Activated CD8-positive, alpha-beta T cell treated with anti-CD3 and anti-CD28 coated beads for 36 hours (primary cell): ENCODE data around the gene FADD. TPM values are rescaled to one million over a fixed set of nuclear protein-coding genes. Genes with fewer than 3 reads are reported as not detected.

Source experiments
- ATAC-seq: fragments of 200-7000 bp; cut with Tn5 transposase; one replicate; pipeline ENCODE4 v1.10.0; 2021; ENCODE audit warnings: mild to moderate bottlenecking, moderate library complexity
- CTCF ChIA-PET: fragments of 350-600 bp; sonication (Branson Sonifier 250); formaldehyde crosslinking; loops from one replicate; lab custom pipeline; 2021; ENCODE audit warnings: antibody characterized with exemption; lab: Charles Lee
- POLR2A ChIA-PET: fragments of 350-600 bp; sonication (Branson Sonifier 250); formaldehyde crosslinking; loops from one replicate; lab custom pipeline; 2021; ENCODE audit warnings: antibody characterized with exemption; lab: Charles Lee
- DNase-seq: peaks from one replicate; pipeline ENCODE4 v3.0.0-alpha.2; 2020
- H3K27ac Mint-ChIP-seq: one replicate; pipeline ENCODE4 v1.8.0; 2021; ENCODE audit warnings: mild to moderate bottlenecking, mixed read lengths
- H3K27me3 Mint-ChIP-seq: one replicate; pipeline ENCODE4 v1.8.0; 2021; ENCODE audit warnings: mixed read lengths
- H3K36me3 Mint-ChIP-seq: one replicate; pipeline ENCODE4 v1.8.0; 2021; ENCODE audit warnings: low read depth, mixed read lengths
- H3K4me1 Mint-ChIP-seq: one replicate; pipeline ENCODE4 v1.8.0; 2021; ENCODE audit warnings: low read depth, mixed read lengths
- H3K4me3 Mint-ChIP-seq: one replicate; pipeline ENCODE4 v1.8.0; 2021; ENCODE audit warnings: mild to moderate bottlenecking, moderate library complexity, mixed read lengths
- H3K9me3 Mint-ChIP-seq: one replicate; pipeline ENCODE4 v1.8.0; 2021; ENCODE audit warnings: mixed read lengths
- intact Hi-C: fragments of 100-400 bp; cut with micrococcal nuclease; formaldehyde crosslinking; loops from one replicate; pipeline ENCODE4 v1.10.0; 2022
- total RNA-seq, 2 experiments: library from RNA; stranded (reverse); gene quantifications; one replicate each; pipeline ENCODE4 v1.2.3, GENCODE V29; 2021
- TF ChIP-seq, protein P1 (sequence below): fragments of 200-600 bp; IDR thresholded peaks from one replicate; pipeline ENCODE4 v1.8.0; 2022; ENCODE audit warnings: antibody characterized with exemption, mild to moderate bottlenecking

Gene FADD
- total RNA-seq, 2 experiments from 2014 or later, result 27.6 to 29.6 TPM

DNA sequence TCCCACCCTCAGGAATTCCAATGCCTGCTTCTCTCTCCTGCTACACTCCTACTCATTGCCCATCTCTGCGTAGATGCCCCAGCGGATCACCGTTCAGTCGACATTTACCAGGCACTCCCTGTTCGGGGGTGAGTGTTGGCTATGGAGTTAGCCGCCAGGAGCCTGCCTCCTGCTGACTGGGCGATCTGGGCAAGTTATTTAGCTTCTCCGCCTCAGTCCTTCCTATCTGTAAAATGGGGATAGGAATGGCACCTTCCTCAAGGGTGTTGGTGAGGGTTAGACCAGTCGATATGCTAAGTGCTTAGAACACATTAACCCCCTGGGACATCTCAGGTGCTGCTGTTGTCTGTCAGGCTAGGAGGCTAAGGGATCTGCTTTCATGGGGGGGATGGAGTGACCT lies 30.9 kb downstream of the FADD start:
- Mint-ChIP-seq H3K36me3 (no peaks in the 10 kb centered on the region), H3K4me1 (no peaks in the 10 kb centered on the region), H3K27me3 (peaks cover 4% of the 10 kb centered on the region), H3K9me3 (no peaks in the 10 kb centered on the region), H3K27ac (no peak overlapping the region), H3K4me3 (no peak overlapping the region)
- intact Hi-C loops, result no loop called here
- DNase-seq (no peak), ATAC-seq (no peak)
- TF ChIP-seq, protein P1, sequence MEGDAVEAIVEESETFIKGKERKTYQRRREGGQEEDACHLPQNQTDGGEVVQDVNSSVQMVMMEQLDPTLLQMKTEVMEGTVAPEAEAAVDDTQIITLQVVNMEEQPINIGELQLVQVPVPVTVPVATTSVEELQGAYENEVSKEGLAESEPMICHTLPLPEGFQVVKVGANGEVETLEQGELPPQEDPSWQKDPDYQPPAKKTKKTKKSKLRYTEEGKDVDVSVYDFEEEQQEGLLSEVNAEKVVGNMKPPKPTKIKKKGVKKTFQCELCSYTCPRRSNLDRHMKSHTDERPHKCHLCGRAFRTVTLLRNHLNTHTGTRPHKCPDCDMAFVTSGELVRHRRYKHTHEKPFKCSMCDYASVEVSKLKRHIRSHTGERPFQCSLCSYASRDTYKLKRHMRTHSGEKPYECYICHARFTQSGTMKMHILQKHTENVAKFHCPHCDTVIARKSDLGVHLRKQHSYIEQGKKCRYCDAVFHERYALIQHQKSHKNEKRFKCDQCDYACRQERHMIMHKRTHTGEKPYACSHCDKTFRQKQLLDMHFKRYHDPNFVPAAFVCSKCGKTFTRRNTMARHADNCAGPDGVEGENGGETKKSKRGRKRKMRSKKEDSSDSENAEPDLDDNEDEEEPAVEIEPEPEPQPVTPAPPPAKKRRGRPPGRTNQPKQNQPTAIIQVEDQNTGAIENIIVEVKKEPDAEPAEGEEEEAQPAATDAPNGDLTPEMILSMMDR, result no peak
- ChIA-PET POLR2A (no interaction called here), CTCF (no interaction called here)

DNA sequence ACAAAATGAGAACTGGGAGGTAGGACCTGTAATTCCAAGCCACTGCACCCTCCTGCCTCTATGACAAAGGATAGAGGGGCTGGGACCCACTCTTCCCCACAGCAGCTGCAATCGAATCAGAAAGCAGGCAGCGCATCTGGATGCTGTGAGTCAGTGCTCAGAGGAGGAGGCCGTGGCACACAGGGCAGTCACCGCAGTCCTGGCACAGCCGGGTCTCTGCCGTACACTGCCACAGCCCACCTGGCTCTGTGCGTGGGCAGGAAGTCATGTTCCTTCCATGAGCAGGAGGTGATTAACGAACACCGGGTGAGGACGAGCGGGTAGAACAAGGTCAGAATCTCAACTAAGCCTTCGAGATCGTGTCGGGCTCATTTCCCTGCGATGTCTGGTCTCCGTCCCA lies 37.2 kb downstream of the FADD start:
- Mint-ChIP-seq H3K27me3 (peaks cover 6% of the 10 kb centered on the region), H3K27ac (no peak overlapping the region), H3K4me3 (no peak overlapping the region), H3K9me3 (no peaks in the 10 kb centered on the region), H3K4me1 (no peaks in the 10 kb centered on the region), H3K36me3 (no peaks in the 10 kb centered on the region)
- TF ChIP-seq, protein P1, result no peak
- CTCF ChIA-PET, result interaction anchor here (0.6 kb wide), 1 partner anchor 324 kb away, joined by 3 read pairs; no protein-coding TSS in a partner anchor
- intact Hi-C loops, result no loop called here
- ATAC-seq, result no peak
- peak; percentile 5 for DNase-seq
- POLR2A ChIA-PET, result no interaction called here

DNA sequence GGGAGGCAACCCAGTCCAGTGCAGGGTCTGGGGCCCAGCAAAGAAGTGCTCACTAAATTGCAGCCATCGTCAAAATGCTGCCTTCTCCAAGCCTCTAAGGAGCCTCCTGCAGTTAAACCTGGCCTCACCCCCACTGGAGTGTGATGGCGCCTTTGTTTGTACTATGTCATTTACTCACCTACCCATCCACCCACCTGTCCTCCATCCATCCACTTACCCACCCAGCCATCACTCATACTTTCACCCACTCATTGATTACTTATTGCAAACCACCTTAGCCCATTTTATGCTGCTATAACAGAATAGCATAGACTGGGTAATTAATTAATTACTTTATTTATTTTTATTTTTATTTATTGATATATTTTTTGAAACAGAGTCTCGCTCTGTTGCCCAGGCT lies 38.6 kb downstream of the FADD start:
- H3K27ac Mint-ChIP-seq, result no peak overlapping the region
- TF ChIP-seq, protein P1, result no peak
- DNase-seq (no peak), ATAC-seq (no peak)
- H3K27me3 Mint-ChIP-seq, result peaks cover 4% of the 10 kb centered on the region
- no peaks in the 10 kb centered on the region for H3K4me1 Mint-ChIP-seq
- no peaks in the 10 kb centered on the region for H3K36me3 Mint-ChIP-seq
- ChIA-PET POLR2A (no interaction called here), CTCF (no interaction called here)
- H3K4me3 Mint-ChIP-seq, result no peak overlapping the region
- intact Hi-C loops, result no loop called here
- no peaks in the 10 kb centered on the region for H3K9me3 Mint-ChIP-seq

DNA sequence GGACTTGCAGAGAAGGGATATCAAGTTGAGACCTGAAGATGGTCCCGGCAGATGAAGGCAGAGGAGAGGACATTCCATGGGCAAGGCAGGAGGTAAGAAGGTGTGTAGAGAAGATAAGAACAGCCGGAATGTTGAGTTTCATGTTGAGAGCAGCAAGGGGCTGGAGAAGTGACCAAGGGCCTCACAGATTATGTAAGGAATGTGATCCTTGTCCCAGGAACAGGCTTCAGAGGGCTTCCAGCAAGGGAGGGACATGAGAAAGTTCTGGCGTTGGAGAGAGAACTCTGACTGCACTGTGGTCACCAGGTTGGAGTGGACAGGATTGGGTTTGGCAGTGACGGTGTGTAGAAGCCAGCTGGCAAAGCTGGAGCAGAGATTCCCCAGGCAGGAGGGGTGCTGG lies 39.8 kb downstream of the FADD start:
- Mint-ChIP-seq H3K4me3 (no peak overlapping the region), H3K9me3 (peaks cover 3% of the 10 kb centered on the region), H3K36me3 (no peaks in the 10 kb centered on the region), H3K4me1 (peaks cover 6% of the 10 kb centered on the region), H3K27ac (no peak overlapping the region), H3K27me3 (peaks cover 3% of the 10 kb centered on the region)
- intact Hi-C loops, result no loop called here
- TF ChIP-seq, protein P1, result no peak
- ChIA-PET POLR2A (no interaction called here), CTCF (no interaction called here)
- no peak for ATAC-seq
- DNase-seq, result no peak

DNA sequence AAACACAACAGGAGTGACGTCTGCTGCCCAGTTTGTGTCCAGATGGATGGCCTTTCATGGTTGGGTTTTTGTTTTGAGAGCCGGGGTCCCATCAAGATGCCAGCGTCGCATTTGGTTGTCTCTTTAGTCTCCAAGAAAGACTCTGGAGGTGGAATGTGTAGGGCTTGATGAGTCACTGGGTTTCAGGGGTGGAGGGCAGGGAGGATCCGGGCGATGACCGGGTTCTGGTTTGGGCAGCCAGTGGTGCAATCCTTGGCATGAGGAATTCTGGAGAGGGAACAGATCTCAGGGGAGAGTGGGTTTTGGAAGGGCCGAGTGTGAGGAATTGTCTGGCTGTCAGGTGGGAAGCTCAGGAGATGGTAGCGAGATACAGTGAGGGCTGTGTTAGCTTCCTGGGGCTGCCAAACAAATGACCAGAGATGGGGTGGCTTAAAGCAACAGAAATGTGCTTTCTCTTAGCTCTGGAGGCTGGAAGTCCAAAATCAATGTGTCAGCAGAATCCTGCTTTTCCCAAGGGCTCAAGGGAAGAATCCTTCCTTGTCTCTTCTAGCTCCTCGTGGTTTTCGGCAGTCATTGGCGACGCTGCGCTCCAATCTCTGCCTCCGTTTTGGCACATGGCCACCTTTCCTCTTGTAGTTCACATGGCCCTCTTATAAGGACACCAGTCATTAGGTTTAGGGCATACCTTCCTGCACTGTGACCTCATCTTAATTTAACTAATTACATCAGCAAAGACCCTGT lies 41.0 kb downstream of the FADD start:
- DNase-seq (no peak), ATAC-seq (no peak)
- intact Hi-C loops, result no loop called here
- TF ChIP-seq, protein P1, result no peak
- Mint-ChIP-seq H3K27me3 (peaks cover 2% of the 10 kb centered on the region), H3K36me3 (no peaks in the 10 kb centered on the region), H3K4me3 (no peak overlapping the region), H3K27ac (no peak overlapping the region), H3K9me3 (peaks cover 3% of the 10 kb centered on the region), H3K4me1 (peaks cover 6% of the 10 kb centered on the region)
- ChIA-PET POLR2A (no interaction called here), CTCF (no interaction called here)
